H9 (cell line): ENCODE data around the gene GP1BB. TPM values are rescaled to one million over a fixed set of nuclear protein-coding genes. Genes with fewer than 3 reads are reported as not detected.

ENCODE experiments used
- DNase-seq: peaks from one replicate; pipeline ENCODE4 v3.0.0-alpha.2; 2017
- H2AFZ ChIP-seq: one replicate; pipeline ENCODE4 v1.6.1; 2013; ENCODE audit warnings: mild to moderate bottlenecking, low read length, control low read depth, moderate library complexity
- H2AK5ac ChIP-seq: 2 replicates; pipeline ENCODE4 v1.6.1; 2013; ENCODE audit warnings: low read length, control low read depth, mixed read lengths; ENCODE audit not compliant: insufficient read length
- H2BK120ac ChIP-seq: one replicate; pipeline ENCODE4 v1.6.1; 2013; ENCODE audit warnings: low read depth, mild to moderate bottlenecking, low read length, control low read depth, inconsistent platforms; ENCODE audit not compliant: poor library complexity, severe bottlenecking
- H2BK12ac ChIP-seq: 2 replicates; pipeline ENCODE4 v1.6.1; 2013; ENCODE audit warnings: low read length, control low read depth, mixed read lengths, low read depth; ENCODE audit not compliant: insufficient read length
- H2BK15ac ChIP-seq: 2 replicates; pipeline ENCODE4 v1.6.1; 2013; ENCODE audit warnings: low read depth, low read length, control low read depth
- H2BK20ac ChIP-seq: one replicate; pipeline ENCODE4 v1.6.1; 2013; ENCODE audit warnings: low read depth, mild to moderate bottlenecking, low read length, control low read depth, inconsistent platforms; ENCODE audit not compliant: poor library complexity, severe bottlenecking
- H2BK5ac ChIP-seq: 2 replicates; pipeline ENCODE4 v1.6.1; 2013; ENCODE audit warnings: low read length, control low read depth, mixed read lengths; ENCODE audit not compliant: insufficient read length
- H3K14ac ChIP-seq: 2 replicates; pipeline ENCODE4 v1.6.1; 2013; ENCODE audit warnings: low read length, control low read depth; ENCODE audit not compliant: insufficient read depth
- H3K18ac ChIP-seq: 2 replicates; pipeline ENCODE4 v1.6.1; 2013; ENCODE audit warnings: low read depth, mild to moderate bottlenecking, mixed read lengths, low read length, control low read depth; ENCODE audit not compliant: insufficient read length
- H3K23ac ChIP-seq: 2 replicates; pipeline ENCODE4 v1.6.1; 2013; ENCODE audit warnings: low read length, control low read depth, mixed read lengths, low read depth; ENCODE audit not compliant: insufficient read length
- H3K23me2 ChIP-seq: 2 replicates; pipeline ENCODE4 v1.6.1; 2013; ENCODE audit warnings: low read depth, mild to moderate bottlenecking, mixed read lengths, low read length, control low read depth; ENCODE audit not compliant: insufficient read length, poor library complexity, severe bottlenecking
- H3K27ac ChIP-seq: 2 replicates; pipeline ENCODE4 v1.5.1; 2013; ENCODE audit warnings: low read length, control low read depth, mixed read lengths, low read depth; ENCODE audit not compliant: insufficient read length
- H3K27me3 ChIP-seq: 2 replicates; pipeline ENCODE4 v1.6.1; 2013; ENCODE audit warnings: low read length, control low read depth, inconsistent platforms; ENCODE audit not compliant: insufficient read depth
- H3K4ac ChIP-seq: 2 replicates; pipeline ENCODE4 v1.6.1; 2013; ENCODE audit warnings: low read depth, mild to moderate bottlenecking, control low read depth, inconsistent platforms, low read length, moderate library complexity
- H3K4me1 ChIP-seq: 2 replicates; pipeline ENCODE4 v1.6.1; 2013; ENCODE audit warnings: low read length, control low read depth, inconsistent platforms; ENCODE audit not compliant: insufficient read depth
- H3K4me2 ChIP-seq: 2 replicates; pipeline ENCODE4 v1.6.1; 2013; ENCODE audit warnings: low read length, control low read depth, mixed read lengths; ENCODE audit not compliant: insufficient read length, insufficient read depth
- H3K56ac ChIP-seq: 2 replicates; pipeline ENCODE4 v1.6.1; 2013; ENCODE audit warnings: low read depth, mild to moderate bottlenecking, mixed read lengths, low read length, control low read depth; ENCODE audit not compliant: insufficient read length
- H3K79me1 ChIP-seq: 2 replicates; pipeline ENCODE4 v1.6.1; 2013; ENCODE audit warnings: low read depth, mild to moderate bottlenecking, moderate library complexity, low read length, control low read depth, inconsistent platforms; ENCODE audit not compliant: insufficient read depth, poor library complexity, severe bottlenecking
- H3K79me2 ChIP-seq: 2 replicates; pipeline ENCODE4 v1.6.1; 2013; ENCODE audit warnings: low read length, control low read depth, inconsistent platforms; ENCODE audit not compliant: insufficient read depth
- H3K9ac ChIP-seq: 2 replicates; pipeline ENCODE4 v1.6.1; 2013; ENCODE audit warnings: low read length, control low read depth, mixed read lengths; ENCODE audit not compliant: insufficient read length; ENCODE audit errors: extremely low read depth
- H3K9me3 ChIP-seq: one replicate; pipeline ENCODE4 v1.6.1; 2013; ENCODE audit warnings: low read depth, low read length, inconsistent platforms; ENCODE audit not compliant: control insufficient read depth
- H3T11ph ChIP-seq: one replicate; pipeline ENCODE4 v1.6.1; 2013; ENCODE audit warnings: mild to moderate bottlenecking, low read length, control low read depth, inconsistent platforms
- H4K20me1 ChIP-seq: one replicate; pipeline ENCODE4 v1.6.1; 2013; ENCODE audit not compliant: control insufficient read depth, insufficient read length, insufficient read depth
- H4K5ac ChIP-seq: 2 replicates; pipeline ENCODE4 v1.6.1; 2013; ENCODE audit warnings: low read depth, mild to moderate bottlenecking, mixed read lengths, low read length, control low read depth; ENCODE audit not compliant: insufficient read length
- H4K8ac ChIP-seq: replicated peaks from 2 replicates; pipeline ENCODE4 v1.6.1; 2013; ENCODE audit warnings: low read length, control low read depth, mixed read lengths, low read depth; ENCODE audit not compliant: insufficient read length
- H4K91ac ChIP-seq: 2 replicates; pipeline ENCODE4 v1.6.1; 2013; ENCODE audit warnings: low read depth, mild to moderate bottlenecking, moderate library complexity, mixed read lengths, low read length, control low read depth; ENCODE audit not compliant: insufficient read length
- H3K27ac Mint-ChIP-seq, 3 experiments: 2 replicates in 2 of 3; 3 replicates in 1 of 3; pipeline ENCODE4 v1.8.0; 2020 to 2021; ENCODE audit warnings: mixed read lengths in 3 of 3, mild to moderate bottlenecking in 1 of 3, moderate library complexity in 1 of 3
- H3K27me3 Mint-ChIP-seq: 2 replicates; pipeline ENCODE4 v1.8.0; 2021; ENCODE audit warnings: low read depth, mild to moderate bottlenecking, moderate library complexity, mixed read lengths
- H3K36me3 Mint-ChIP-seq, 3 experiments: 2 replicates in 2 of 3; 3 replicates in 1 of 3; pipeline ENCODE4 v1.8.0; 2020 to 2021; ENCODE audit warnings: low read depth in 3 of 3, mixed read lengths in 3 of 3; ENCODE audit not compliant: insufficient read depth in 1 of 3
- H3K4me1 Mint-ChIP-seq, 2 experiments: 2 replicates each; pipeline ENCODE4 v1.8.0; 2020; ENCODE audit warnings: mixed read lengths in 2 of 2
- H3K4me3 Mint-ChIP-seq, 2 experiments: 2 replicates in 1 of 2; 3 replicates in 1 of 2; pipeline ENCODE4 v1.8.0; 2020 to 2021; ENCODE audit warnings: mild to moderate bottlenecking in 2 of 2, mixed read lengths in 2 of 2, moderate library complexity in 1 of 2
- H3K9me3 Mint-ChIP-seq, 2 experiments: 2 replicates in 1 of 2; 3 replicates in 1 of 2; pipeline ENCODE4 v1.8.0; 2020; ENCODE audit warnings: mild to moderate bottlenecking in 2 of 2, mixed read lengths in 2 of 2, moderate library complexity in 1 of 2
- CTCF ChIP-seq: fragments of 200-600 bp; sonication (generic); conservative IDR thresholded peaks from 3 replicates; pipeline ENCODE4 v1.8.0; 2021; ENCODE audit warnings: antibody characterized with exemption, mild to moderate bottlenecking
- WGBS: extraction: QIAGEN DNeasy Blood & Tissue Kit; methylation state at CpG from one replicate; pipeline ENCODE4 v1.1.7; 2013; ENCODE audit warnings: missing lambda C conversion rate, low lambda C conversion rate, mixed read lengths; ENCODE audit not compliant: insufficient read length; ENCODE audit errors: extremely low coverage; 5-methylcytosine and 5-hydroxymethylcytosine counted together
- total RNA-seq: library from RNA; stranded (reverse); gene quantifications from 2 replicates; pipeline ENCODE4 v1.2.1, GENCODE V29; 2021

Gene GP1BB
- total RNA-seq, 1 experiment from 2014 or later, result 3.4 TPM

DNA sequence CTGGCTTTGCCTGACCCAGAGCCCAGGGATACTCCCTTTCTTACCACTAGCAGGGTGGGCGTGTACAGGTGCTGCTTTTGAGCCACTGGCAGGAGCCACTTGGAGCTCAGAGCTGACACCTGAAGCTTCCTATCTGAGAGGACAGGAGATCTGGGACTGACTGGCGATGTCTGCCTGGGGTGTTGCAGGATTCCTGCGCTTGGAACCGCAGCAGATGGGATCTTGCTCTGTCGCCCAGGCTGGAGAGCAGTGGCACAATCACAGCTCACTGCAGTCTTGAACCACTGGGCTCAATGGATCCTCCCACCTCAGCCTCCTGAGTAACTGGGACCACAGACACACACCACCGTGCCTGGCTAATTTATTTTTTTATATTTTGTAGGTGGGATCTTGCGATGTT lies 17.7 kb downstream of the GP1BB start:
- no peak for TF ChIP-seq CTCF
- H3K27me3 Mint-ChIP-seq, result peaks cover 1% of the 10 kb centered on the region; the same call in 1 of the 2 replicates

More for the DNA sequence above, 17.7 kb downstream of the GP1BB start:
- no peak overlapping the region for H3T11ph ChIP-seq
- no peak overlapping the region for H3K4me2 ChIP-seq
- no peak overlapping the region for H3K14ac ChIP-seq
- H4K8ac ChIP-seq, result no peak overlapping the region
- no peak overlapping the region for H2BK120ac ChIP-seq
- no peak overlapping the region for H2BK15ac ChIP-seq
- H3K4me1 ChIP-seq, result no peaks in the 10 kb centered on the region
- no peaks in the 10 kb centered on the region for H4K20me1 ChIP-seq
- no peak overlapping the region for H2AK5ac ChIP-seq
- Mint-ChIP-seq H3K27ac (no peak overlapping the region), H3K9me3 (no peaks in the 10 kb centered on the region; a peak in 1 of 5 replicates), H3K36me3 (no peaks in the 10 kb centered on the region), H3K4me3 (no peak overlapping the region), H3K4me1 (peaks cover 10 to 14% of the 10 kb centered on the region in 2 experiments)
- H2BK20ac ChIP-seq, result no peak overlapping the region
- no peak overlapping the region for H3K23ac ChIP-seq
- WGBS, result no CpG with 5 or more reads among the region's 7 CpGs
- H3K4ac ChIP-seq, result no peak overlapping the region
- H3K9me3 ChIP-seq, result no peaks in the 10 kb centered on the region
- H4K5ac ChIP-seq, result no peak overlapping the region
- no peaks in the 10 kb centered on the region for H3K23me2 ChIP-seq
- DNase-seq, result no peak
- H3K56ac ChIP-seq, result no peak overlapping the region
- H3K9ac ChIP-seq, result no peak overlapping the region
- H3K27ac ChIP-seq, result no peak overlapping the region
- no peak overlapping the region for H2AFZ ChIP-seq
- H3K27me3 ChIP-seq, result no peaks in the 10 kb centered on the region
- H4K91ac ChIP-seq, result no peak overlapping the region
- no peak overlapping the region for H2BK12ac ChIP-seq
- H2BK5ac ChIP-seq, result no peak overlapping the region
- H3K79me2 ChIP-seq, result no peaks in the 10 kb centered on the region
- H3K79me1 ChIP-seq, result no peaks in the 10 kb centered on the region
- no peak overlapping the region for H3K18ac ChIP-seq
